Stimulated activated CD8-positive, alpha-beta memory T cell treated with anti-CD3 and anti-CD28 coated beads, Interleukin-15, amount 100 ng/mL, for 4 hours (primary cell): ENCODE data around the gene EPHA3.

Experiments
- DNase-seq, 2 donors: peaks; one replicate each; pipeline ENCODE4 v3.0.0-alpha.2; 2020; ENCODE audit warnings: low read depth in 2 of 2

Gene EPHA3

DNA sequence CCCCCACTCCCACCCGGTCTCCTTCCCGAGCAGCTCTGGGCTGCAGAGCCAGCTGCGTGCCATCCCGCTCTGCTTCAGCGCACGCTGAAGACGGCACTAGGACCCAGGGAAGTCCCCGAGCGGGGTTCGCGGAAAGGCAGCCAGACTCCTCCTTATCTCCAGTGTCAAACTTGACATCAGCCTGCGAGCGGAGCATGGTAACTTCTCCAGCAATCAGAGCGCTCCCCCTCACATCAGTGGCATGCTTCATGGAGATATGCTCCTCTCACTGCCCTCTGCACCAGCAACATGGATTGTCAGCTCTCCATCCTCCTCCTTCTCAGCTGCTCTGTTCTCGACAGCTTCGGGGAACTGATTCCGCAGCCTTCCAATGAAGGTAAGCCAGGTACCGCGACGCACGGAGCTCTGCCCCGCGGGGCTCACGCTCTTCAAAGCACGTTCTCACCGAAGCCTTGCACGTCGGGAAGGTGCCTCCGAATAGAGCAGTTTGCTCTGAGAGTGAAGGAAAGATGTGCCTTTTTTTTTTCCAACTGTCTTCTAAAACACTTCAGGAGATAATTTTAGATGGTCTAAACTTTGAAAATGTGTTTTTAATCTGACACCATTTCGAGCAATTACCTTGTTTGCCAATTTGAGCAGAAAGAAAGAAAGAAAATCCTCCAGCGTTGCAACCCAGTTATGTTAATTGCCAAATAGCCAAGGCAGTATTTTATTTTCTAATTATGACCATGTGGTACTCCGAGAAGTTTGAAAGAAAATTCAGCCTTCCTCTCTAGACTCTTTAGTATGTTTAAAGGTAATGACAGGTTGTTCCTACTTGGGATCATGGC, at the start of gene EPHA3:
Gene EPHA3, plus strand, starts transcription at position 161 of the 830 bp plus-strand sequence. Its CDS starts 128 bp downstream, at position 289.
- DNase-seq, result no peak

GRCh38 chr3:89058371-89058770, 49.0 kb upstream of the EPHA3 start:
- DNase-seq, result no peak

GRCh38 chr3:89059211-89059925, 48.1 kb upstream of the EPHA3 start:
- DNase-seq, result no peak

GRCh38 chr3:89061259-89061658, 46.2 kb upstream of the EPHA3 start:
- DNase-seq, result no peak

GRCh38 chr3:89067736-89068135, 39.7 kb upstream of the EPHA3 start:
- DNase-seq, result no peak

DNA sequence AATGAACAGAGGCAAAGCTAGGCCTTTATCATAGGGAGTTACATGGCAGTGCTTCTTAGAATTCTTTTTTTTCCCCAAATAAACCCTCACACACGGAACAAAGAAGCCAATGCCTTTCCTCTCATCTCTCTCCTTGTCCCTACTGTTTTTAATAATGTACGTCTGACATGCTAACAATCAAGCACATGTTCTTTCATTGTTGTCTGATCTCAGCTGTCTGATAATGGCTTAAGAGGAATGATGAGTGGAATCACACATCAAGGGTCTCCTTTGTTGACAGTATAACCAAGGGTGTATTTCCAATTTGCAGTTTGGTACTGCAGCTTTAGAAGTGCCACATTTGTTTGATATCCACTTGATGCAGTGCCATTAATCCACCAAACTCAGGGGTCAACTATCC, 34.8 kb upstream of the EPHA3 start:
- DNase-seq, result no peak

GRCh38 chr3:89079944-89080343, 27.5 kb upstream of the EPHA3 start:
- DNase-seq, result no peak

- DNase-seq, result no peak
These were observed 19.6 kb upstream of the EPHA3 start for GRCh38 chr3:89087851-89088250.

DNA sequence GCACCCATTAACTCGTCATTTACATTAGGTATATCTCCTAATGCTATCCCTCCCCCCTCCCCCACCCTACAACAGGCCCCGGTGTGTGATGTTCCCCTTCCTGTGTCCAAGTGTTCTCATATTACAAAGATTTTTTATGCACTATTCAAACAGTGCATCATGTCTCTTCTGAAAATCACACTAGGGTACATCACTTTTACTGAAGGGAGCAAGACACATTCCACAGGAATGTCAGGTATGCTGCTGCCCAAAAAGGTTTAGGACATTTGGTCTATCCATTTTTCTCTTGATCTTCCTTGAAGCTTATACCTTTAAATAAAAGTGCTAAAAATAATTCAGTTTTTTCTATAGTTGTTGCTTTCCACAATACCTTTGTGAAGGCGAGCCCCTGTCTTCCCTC, 9.2 kb upstream of the EPHA3 start:
- no peak for DNase-seq

DNA sequence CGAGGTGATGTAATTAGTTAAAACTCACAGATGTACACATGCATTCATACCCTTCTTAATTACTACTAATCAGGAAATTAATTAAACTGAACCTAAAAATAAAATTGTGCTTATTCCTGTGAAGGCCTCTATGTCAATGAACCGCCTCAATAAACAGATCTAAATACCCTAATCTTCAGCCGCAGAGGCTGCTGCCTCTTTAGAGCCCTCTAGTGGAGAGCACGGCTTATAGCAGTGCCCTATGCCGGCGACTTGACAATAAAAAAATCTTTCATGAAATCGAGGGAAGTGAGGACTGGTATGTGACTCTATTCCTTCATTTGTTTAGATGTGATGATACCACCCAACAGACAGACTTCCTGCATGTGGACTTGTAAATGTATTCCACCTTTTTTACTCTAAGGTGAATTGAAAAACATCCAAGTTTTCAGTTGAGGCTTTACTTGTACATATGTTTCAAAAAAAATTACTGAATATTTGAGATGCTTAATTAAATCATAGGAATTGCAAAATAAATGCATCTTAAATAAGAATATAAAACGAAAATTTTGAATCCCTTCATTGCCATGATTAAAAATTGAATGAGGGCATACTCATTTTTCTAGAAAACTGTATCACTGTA, 8.3 kb upstream of the EPHA3 start:
- no peak for DNase-seq

DNA sequence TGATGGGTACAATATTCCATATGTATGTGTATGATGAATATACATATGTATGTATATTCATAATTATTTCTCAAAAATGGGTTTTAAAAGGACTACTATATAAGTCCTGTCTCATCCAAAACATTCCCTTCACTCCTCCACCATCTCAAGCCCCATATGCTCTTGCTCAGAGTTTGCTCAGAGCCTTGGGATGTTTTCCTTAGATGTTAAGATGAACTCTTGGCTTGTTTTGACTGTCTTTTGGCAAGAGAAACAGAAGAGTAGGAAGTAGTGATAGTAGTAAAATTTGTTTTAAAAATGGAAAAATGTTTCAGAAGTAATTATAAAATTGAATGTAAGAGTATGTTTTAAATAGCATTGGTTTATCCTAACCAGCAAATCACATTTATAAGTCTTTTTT, 6.2 kb upstream of the EPHA3 start:
- no peak for DNase-seq

GRCh38 chr3:89101921-89102320, 5.5 kb upstream of the EPHA3 start:
- no peak for DNase-seq

GRCh38 chr3:89104499-89104898, 2.9 kb upstream of the EPHA3 start:
- DNase-seq, result no peak

GRCh38 chr3:89105503-89105902, 1.9 kb upstream of the EPHA3 start:
- no peak for DNase-seq

DNA sequence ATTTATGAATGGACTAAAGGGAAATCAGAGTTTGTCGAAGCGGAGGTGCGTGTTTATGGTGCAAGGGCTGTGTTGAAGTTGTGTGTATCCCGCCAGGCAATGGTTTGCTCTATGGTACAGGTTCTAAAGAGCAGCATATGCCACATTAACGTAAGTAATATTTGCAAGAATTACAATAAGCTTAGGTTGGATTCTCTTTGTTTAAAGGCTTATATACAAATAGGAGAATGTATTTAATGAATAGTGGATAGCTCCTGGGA, 800 bp downstream of the EPHA3 start:
- no peak for DNase-seq

DNA sequence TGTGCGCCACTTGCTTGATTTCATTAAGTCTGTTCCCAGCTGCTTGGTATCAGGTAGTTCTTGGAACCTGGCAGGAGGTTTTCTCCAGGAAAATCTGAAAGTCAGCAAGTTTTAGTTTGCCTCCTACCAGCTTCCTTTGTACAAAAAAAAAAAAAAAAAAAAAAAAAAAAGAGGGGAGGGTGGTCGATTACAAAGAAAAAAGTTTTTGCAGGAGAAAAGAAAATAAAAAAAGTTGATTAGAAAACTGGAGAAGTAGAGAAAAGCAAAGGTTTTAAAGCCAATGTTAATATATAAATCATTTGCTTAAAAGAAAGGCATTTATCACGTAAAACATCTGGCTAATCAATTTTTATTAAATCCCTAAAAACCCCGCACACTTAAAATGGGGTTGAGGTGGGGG, 5.9 kb downstream of the EPHA3 start:
- no peak for DNase-seq

- no peak for DNase-seq
These were observed 6.7 kb downstream of the EPHA3 start for GRCh38 chr3:89113893-89114840.

GRCh38 chr3:89114841-89115223, 7.4 kb downstream of the EPHA3 start:
- DNase-seq, result no peak

DNA sequence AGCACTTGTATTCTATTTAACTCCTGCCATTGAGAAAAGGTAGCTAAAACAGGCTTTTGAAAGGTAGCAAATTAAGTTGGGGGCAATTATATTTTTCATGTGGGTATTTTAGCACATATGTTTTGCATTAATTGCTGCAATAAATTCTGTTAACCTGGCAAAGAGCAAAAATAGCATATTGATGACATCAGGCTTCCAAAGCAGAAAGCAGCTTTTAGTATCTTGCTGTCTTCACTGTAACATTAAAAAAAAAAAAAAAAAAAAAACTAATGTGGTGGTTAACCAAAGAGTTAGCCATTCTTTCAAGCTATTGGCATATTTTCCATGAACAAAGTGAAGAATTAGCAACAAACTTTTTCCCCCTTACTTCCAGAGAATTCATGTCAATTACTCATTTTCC, 9.1 kb downstream of the EPHA3 start:
- no peak for DNase-seq

- no peak for DNase-seq
These were observed 30.6 kb downstream of the EPHA3 start for GRCh38 chr3:89138048-89138447.

DNA sequence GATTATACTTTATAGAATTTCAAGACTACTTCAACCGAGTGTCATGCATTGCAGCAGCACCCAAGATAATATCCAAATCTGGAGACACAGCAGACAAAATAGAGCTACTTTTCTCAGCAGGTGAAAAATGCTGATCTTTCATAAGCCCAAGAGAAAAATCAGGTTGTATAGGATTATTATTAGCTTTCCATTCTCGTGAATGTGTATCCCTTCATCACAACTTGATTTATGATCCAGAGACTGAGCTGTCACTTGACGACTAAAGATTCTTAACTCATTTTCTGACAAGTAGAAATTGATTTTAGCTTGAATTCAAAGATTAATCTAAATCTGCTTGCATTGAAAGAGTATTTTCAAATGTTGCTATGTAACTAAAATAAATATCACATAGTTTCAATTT, 32.4 kb downstream of the EPHA3 start:
- DNase-seq, result no peak

DNA sequence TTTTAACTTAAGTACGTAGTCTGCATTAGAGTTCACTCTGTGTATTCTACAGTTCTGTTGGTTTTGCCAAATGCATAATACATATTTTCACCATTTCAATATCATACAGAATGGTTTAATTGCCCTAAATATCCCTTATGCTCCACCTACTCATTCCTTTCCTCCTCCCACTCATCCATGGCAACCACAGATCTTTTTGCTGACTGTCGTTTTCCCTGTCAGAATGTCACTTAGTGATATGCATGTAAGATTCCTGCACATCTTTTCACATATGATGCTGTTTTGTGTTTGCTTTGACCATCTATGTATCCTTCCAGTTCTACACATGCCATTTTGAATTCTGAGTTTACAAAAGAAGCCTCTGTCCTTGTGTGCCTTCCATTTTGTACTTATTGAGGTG, 36.7 kb downstream of the EPHA3 start:
- DNase-seq, result no peak
